HG03103 (cell line): Measurements from ENCODE around the gene RNF44.
"Not testable (repeated sequence)": the region's sequence is repeated elsewhere in the genome, so short reads cannot be mapped to it uniquely, and the experiment has no call there.

Experiments
- ATAC-seq: cut with Tn5 transposase; IDR thresholded peaks from one replicate; pipeline ENCODE4 v1.9.1; 2021; ENCODE audit warnings: low read depth; ENCODE audit not compliant: unreplicated experiment

Gene RNF44

GRCh38 chr5:176553260-176554085 is 16.3 kb upstream of the RNF44 start:
- no peak for ATAC-seq

- no peak for ATAC-seq
Observed at GRCh38 chr5:176552332-176552869, 15.2 kb upstream of the RNF44 start.

GRCh38 chr5:176550937-176551336 is 13.7 kb upstream of the RNF44 start:
- not testable (repeated sequence) for ATAC-seq

GRCh38 chr5:176550275-176550831 is 13.2 kb upstream of the RNF44 start:
- no peak for ATAC-seq

- ATAC-seq, result no peak
Observed at GRCh38 chr5:176549871-176550270, 12.7 kb upstream of the RNF44 start.

- no peak for ATAC-seq
Observed at GRCh38 chr5:176548967-176549444, 11.8 kb upstream of the RNF44 start, which contains the start of gene CDHR2. Gene CDHR2 (plus strand): TSS chr5:176549342. CDS start chr5:176565353, 16,011 bp downstream.

- ATAC-seq, result no peak
Observed at GRCh38 chr5:176547802-176548201, 10.6 kb upstream of the RNF44 start.

- ATAC-seq, result no peak
Observed at GRCh38 chr5:176545737-176546509, 8.7 kb upstream of the RNF44 start.

- ATAC-seq, result no peak
Observed at GRCh38 chr5:176545388-176545736, 8.2 kb upstream of the RNF44 start.

- ATAC-seq, result peak; percentile 60
Observed at GRCh38 chr5:176543428-176544182, 6.4 kb upstream of the RNF44 start.

GRCh38 chr5:176542596-176543427 is 5.6 kb upstream of the RNF44 start:
- peak; percentile 38 for ATAC-seq

- ATAC-seq, result no peak
Observed at GRCh38 chr5:176542135-176542595, 5.0 kb upstream of the RNF44 start.

- ATAC-seq, result no peak
Observed at GRCh38 chr5:176541338-176542134, 4.3 kb upstream of the RNF44 start.

- no peak for ATAC-seq
Observed at GRCh38 chr5:176540956-176541337, 3.7 kb upstream of the RNF44 start.

GRCh38 chr5:176540476-176540899 is 3.3 kb upstream of the RNF44 start:
- no peak for ATAC-seq

- ATAC-seq, result no peak
Observed at GRCh38 chr5:176538989-176539384, 1.8 kb upstream of the RNF44 start.

GRCh38 chr5:176538230-176538988 is 1.2 kb upstream of the RNF44 start:
- ATAC-seq, result no peak
